OCI-LY7 (cell line): ENCODE measurements around the gene ZNF526. TPM values are rescaled to one million over a fixed set of nuclear protein-coding genes. Genes with fewer than 3 reads are reported as not detected.
A peak's percentile ranks its signal among the peaks of the same experiment; 100 is the strongest.

Experiments used
- BruUV-seq: library from RNA; stranded (reverse); fragments of 400-500 nt; replicated peaks from 2 replicates; lab custom pipeline; 2021; lab: Mats Ljungman, UMichigan
- CTCF ChIA-PET: fragments of 300-600 bp; sonication (Branson Sonifier 250); formaldehyde crosslinking; loops from one replicate; lab custom pipeline; 2022; ENCODE audit warnings: antibody characterized with exemption; ENCODE audit not compliant: unreplicated experiment; lab: Charles Lee
- POLR2A ChIA-PET: fragments of 300-600 bp; sonication (Branson Sonifier 250); formaldehyde crosslinking; loops from one replicate; lab custom pipeline; 2022; ENCODE audit warnings: antibody characterized with exemption; lab: Charles Lee
- DNase-seq: peaks from one replicate; pipeline ENCODE4 v3.0.0-alpha.2; 2015; ENCODE audit warnings: low spot score
- H2AFZ ChIP-seq: fragments of 200-600 bp; sonication (generic), shearing (Covaris generic); 2 replicates; pipeline ENCODE4 v1.6.1; 2014; ENCODE audit warnings: mild to moderate bottlenecking, antibody characterized with exemption, low read length, moderate library complexity
- H3K27ac ChIP-seq: fragments of 200-600 bp; sonication (generic); 2 replicates; pipeline ENCODE4 v1.5.1; 2014; ENCODE audit warnings: mixed run types, low read depth, mild to moderate bottlenecking, moderate library complexity, low read length, inconsistent platforms; ENCODE audit not compliant: poor library complexity, severe bottlenecking
- H3K36me3 ChIP-seq: fragments of 200-600 bp; sonication (generic); 2 replicates; pipeline ENCODE4 v1.6.1; 2014; ENCODE audit warnings: mild to moderate bottlenecking, antibody characterized with exemption, low read length, moderate library complexity, mixed read lengths; ENCODE audit not compliant: insufficient read depth
- H3K4me1 ChIP-seq: fragments of 200-600 bp; sonication (generic); 2 replicates; pipeline ENCODE4 v1.5.1; 2014; ENCODE audit warnings: mild to moderate bottlenecking, low read length; ENCODE audit not compliant: insufficient read depth, poor library complexity, severe bottlenecking
- H3K4me2 ChIP-seq: fragments of 200-600 bp; sonication (generic); 2 replicates; pipeline ENCODE4 v1.6.1; 2014; ENCODE audit warnings: mild to moderate bottlenecking, low read length
- H3K4me3 ChIP-seq: fragments of 200-600 bp; sonication (generic); 2 replicates; pipeline ENCODE4 v1.5.1; 2014; ENCODE audit warnings: mild to moderate bottlenecking, low read depth, low read length; ENCODE audit not compliant: poor library complexity, severe bottlenecking
- H3K79me2 ChIP-seq: fragments of 200-600 bp; sonication (generic); 2 replicates; pipeline ENCODE4 v1.6.1; 2016; ENCODE audit warnings: low read depth, mild to moderate bottlenecking, low read length, moderate library complexity, mixed read lengths; ENCODE audit not compliant: insufficient read depth
- H3K9me2 ChIP-seq: fragments of 200-600 bp; sonication (generic); 2 replicates; pipeline ENCODE4 v1.6.1; 2016; ENCODE audit warnings: mild to moderate bottlenecking, low read length, mixed read lengths; ENCODE audit not compliant: insufficient read depth
- H3K9me3 ChIP-seq: fragments of 200-600 bp; sonication (generic); 2 replicates; pipeline ENCODE4 v1.6.1; 2014; ENCODE audit warnings: mild to moderate bottlenecking, mixed run types, low read length, mixed read lengths
- H4K20me1 ChIP-seq: fragments of 200-600 bp; sonication (generic); 2 replicates; pipeline ENCODE4 v1.6.1; 2014; ENCODE audit warnings: mild to moderate bottlenecking, antibody characterized with exemption, low read length, moderate library complexity, mixed read lengths; ENCODE audit not compliant: insufficient read depth
- EZH2phosphoT487 ChIP-seq: fragments of 200-600 bp; sonication (generic); IDR thresholded peaks from 2 replicates; pipeline ENCODE4 v1.6.1; 2018; ENCODE audit warnings: low read depth, borderline replicate concordance, mild to moderate bottlenecking, mixed run types, antibody characterized with exemption, low read length, moderate library complexity, mixed read lengths
- intact Hi-C: fragments of 100-400 bp; cut with micrococcal nuclease; formaldehyde crosslinking; loops from one replicate; pipeline ENCODE4 v1.10.0; 2022; ENCODE audit not compliant: unreplicated experiment
- total RNA-seq, 2 experiments: library from RNA; depleted of rRNA in 1 of 2; stranded (reverse); fragments of >200 nt in 1 of 2; shearing (Covaris generic) in 1 of 2; gene quantifications; 2 replicates each; pipeline ENCODE4 v1.2.3, GENCODE V29; 2014 to 2022
- TF ChIP-seq, protein P1 (sequence below): fragments of 200-600 bp; sonication (generic); conservative IDR thresholded peaks from 2 replicates; pipeline ENCODE4 v1.5.1; 2014; ENCODE audit warnings: mild to moderate bottlenecking, antibody characterized with exemption, low read length, moderate library complexity, mixed read lengths

Gene ZNF526
- total RNA-seq, 2 experiments from 2014 or later = 9.0 to 12.7 TPM

DNA sequence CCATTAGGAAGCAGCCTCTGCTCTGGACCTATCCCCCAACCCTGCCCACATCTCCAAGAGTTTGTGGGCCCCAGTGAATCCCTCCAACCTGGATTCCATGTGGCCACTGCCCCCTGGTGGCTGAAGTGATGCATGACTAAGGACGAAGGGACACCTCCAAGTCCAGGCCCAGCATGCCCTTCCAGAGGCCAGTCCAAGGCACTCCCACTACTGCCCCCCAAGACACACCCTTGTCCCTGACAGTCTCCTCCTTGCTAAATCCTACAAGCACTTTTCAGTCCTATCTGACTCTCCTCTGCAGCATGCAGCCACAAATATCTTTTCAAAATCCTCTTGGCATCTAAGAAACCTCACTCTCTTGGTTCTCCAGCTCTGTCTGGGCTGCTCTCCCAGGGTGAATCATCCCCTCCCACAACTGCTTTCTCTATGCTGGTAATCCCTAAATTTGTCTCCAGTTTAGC, 35.7 kb upstream of the ZNF526 start:
- no peaks in the 10 kb centered on the region for H3K9me2 ChIP-seq
- H4K20me1 ChIP-seq = no peaks in the 10 kb centered on the region
- no peak overlapping the region for H3K27ac ChIP-seq
- CTCF ChIA-PET = interaction anchor here (0.9 kb wide), 1 partner anchor 8 kb away, joined by 3 read pairs; no protein-coding TSS in a partner anchor
- no peaks in the 10 kb centered on the region for H3K9me3 ChIP-seq
- no peak for TF ChIP-seq EZH2phosphoT487
- TF ChIP-seq, protein P1, sequence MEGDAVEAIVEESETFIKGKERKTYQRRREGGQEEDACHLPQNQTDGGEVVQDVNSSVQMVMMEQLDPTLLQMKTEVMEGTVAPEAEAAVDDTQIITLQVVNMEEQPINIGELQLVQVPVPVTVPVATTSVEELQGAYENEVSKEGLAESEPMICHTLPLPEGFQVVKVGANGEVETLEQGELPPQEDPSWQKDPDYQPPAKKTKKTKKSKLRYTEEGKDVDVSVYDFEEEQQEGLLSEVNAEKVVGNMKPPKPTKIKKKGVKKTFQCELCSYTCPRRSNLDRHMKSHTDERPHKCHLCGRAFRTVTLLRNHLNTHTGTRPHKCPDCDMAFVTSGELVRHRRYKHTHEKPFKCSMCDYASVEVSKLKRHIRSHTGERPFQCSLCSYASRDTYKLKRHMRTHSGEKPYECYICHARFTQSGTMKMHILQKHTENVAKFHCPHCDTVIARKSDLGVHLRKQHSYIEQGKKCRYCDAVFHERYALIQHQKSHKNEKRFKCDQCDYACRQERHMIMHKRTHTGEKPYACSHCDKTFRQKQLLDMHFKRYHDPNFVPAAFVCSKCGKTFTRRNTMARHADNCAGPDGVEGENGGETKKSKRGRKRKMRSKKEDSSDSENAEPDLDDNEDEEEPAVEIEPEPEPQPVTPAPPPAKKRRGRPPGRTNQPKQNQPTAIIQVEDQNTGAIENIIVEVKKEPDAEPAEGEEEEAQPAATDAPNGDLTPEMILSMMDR = peak; percentile 99
- intact Hi-C loops = loop anchor here (1.0 kb wide), 2 partner anchors 51 to 76 kb away; no protein-coding TSS in a partner anchor
- POLR2A ChIA-PET = no interaction called here
- peaks cover 39% of the 10 kb centered on the region for H3K4me1 ChIP-seq
- no peaks in the 10 kb centered on the region for H3K36me3 ChIP-seq
- H3K79me2 ChIP-seq = no peaks in the 10 kb centered on the region
- no peak overlapping the region for H3K4me3 ChIP-seq
- no peak overlapping the region for H3K4me2 ChIP-seq
- no peak overlapping the region; the same call in 1 of the 2 replicates for H2AFZ ChIP-seq
- BruUV-seq = no TSS peak
- DNase-seq = peak; percentile 82

DNA sequence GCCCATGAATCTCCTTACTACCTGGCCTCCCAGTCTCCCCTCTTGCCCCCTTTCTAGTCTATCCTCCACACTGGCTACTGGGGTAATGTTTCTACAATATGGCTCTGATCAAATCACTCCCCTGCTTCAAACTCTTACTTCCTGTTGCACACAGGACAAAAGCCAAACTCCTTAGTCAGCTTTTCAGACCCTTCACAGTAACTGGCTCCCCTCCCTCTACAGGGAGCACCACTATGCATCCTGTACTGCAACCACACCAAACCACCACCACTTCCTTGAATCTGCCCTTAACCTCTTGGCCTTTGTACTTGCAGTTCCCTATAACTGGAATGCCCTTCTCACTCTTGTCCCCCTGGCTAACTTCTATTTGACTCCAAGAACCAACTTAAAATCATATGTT, 34.8 kb upstream of the ZNF526 start:
- Histone ChIP-seq H4K20me1 (no peaks in the 10 kb centered on the region), H3K4me1 (peaks cover 39% of the 10 kb centered on the region), H3K79me2 (no peaks in the 10 kb centered on the region), H3K36me3 (no peaks in the 10 kb centered on the region), H3K4me2 (peak overlapping the region; percentile 13; the same call in 1 of the 2 replicates), H2AFZ (peak overlapping the region; percentile 56; the same call in 1 of the 2 replicates), H3K27ac (no peak overlapping the region), H3K4me3 (no peak overlapping the region), H3K9me2 (no peaks in the 10 kb centered on the region), H3K9me3 (no peaks in the 10 kb centered on the region)
- BruUV-seq = no TSS peak
- DNase-seq = peak; percentile 70
- intact Hi-C loops = no loop called here
- ChIA-PET POLR2A (interaction anchor here (0.5 kb wide), 1 partner anchor 95 kb away, joined by 3 read pairs; no protein-coding TSS in a partner anchor), CTCF (interaction anchor here (0.9 kb wide), 1 partner anchor 9 kb away, joined by 3 read pairs; no protein-coding TSS in a partner anchor)
- no peak for TF ChIP-seq EZH2phosphoT487
- TF ChIP-seq, protein P1 = no peak

DNA sequence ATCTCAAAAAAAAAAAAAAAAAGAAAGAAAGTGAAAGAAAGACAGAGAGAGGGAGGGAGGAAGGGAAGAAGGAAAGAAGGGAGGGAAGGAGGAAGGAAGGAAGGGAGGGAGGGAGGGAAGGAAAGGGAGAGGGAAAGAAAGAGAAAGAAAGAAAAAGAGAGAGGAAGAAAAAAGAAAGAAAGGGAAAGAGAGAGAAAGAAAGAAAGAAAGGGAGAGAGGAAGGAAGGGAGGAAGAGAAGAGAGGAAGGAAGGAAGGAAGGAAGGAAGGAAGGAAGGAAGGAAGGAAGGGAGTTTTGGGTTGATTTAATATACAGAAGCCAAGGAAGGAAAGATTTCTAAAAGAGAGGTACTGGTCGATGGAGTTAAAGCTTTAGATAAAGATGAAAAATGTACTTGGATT, 31.4 kb upstream of the ZNF526 start:
- Histone ChIP-seq H3K4me3 (no peak overlapping the region), H3K27ac (no peak overlapping the region), H3K9me2 (no peaks in the 10 kb centered on the region), H3K4me2 (no peak overlapping the region), H4K20me1 (no peaks in the 10 kb centered on the region), H3K4me1 (peaks cover 20% of the 10 kb centered on the region), H3K36me3 (no peaks in the 10 kb centered on the region), H3K79me2 (no peaks in the 10 kb centered on the region), H3K9me3 (no peaks in the 10 kb centered on the region), H2AFZ (no peak overlapping the region)
- DNase-seq = no peak
- TF ChIP-seq EZH2phosphoT487 = no peak
- TF ChIP-seq, protein P1 = no peak
- intact Hi-C loops = no loop called here
- CTCF ChIA-PET = no interaction called here
- POLR2A ChIA-PET = no interaction called here
- no TSS peak for BruUV-seq
